ENCODE results near the gene ASCL5. TPM values are rescaled to one million over a fixed set of nuclear protein-coding genes. Genes with fewer than 3 reads are reported as not detected.

ASCL5 gene
- total RNA-seq, 1 experiment from 2014 or later = 0.24 TPM

GRCh38 chr1:201141418-201141817 lies 14.4 kb upstream of the ASCL5 start:
- Histone ChIP-seq H3K79me2 (ENCODE audit: low read depth) (no peaks in the 10 kb centered on the region), H2AFZ (no peak overlapping the region), H3K4me2 (no peak overlapping the region), H3F3A (ENCODE audit: insufficient read depth, low read depth) (no peaks in the 10 kb centered on the region), H3K4me3 (no peak overlapping the region), H3K4me1 (replicated peaks; ENCODE audit: insufficient read depth) (no peaks in the 10 kb centered on the region), H4K20me1 (ENCODE audit: insufficient read depth) (no peaks in the 10 kb centered on the region; the same call in 1 of the 2 replicates), H3K27me3 (ENCODE audit: insufficient read depth, low read depth) (no peaks in the 10 kb centered on the region), H3K27ac (no peak overlapping the region), H3K36me3 (ENCODE audit: low read depth) (peaks cover 3% of the 10 kb centered on the region; the same call in 1 of the 2 replicates), H3K9me2 (ENCODE audit: insufficient read depth) (no peaks in the 10 kb centered on the region), H3K9me3 (ENCODE audit: insufficient read depth, low read depth) (no peaks in the 10 kb centered on the region)
- intact Hi-C loops (cut with micrococcal nuclease; ENCODE audit: unreplicated experiment) = no loop called here
- CTCF ChIA-PET = no interaction called here
- DNase-seq = no peak
- POLR2A ChIA-PET (ENCODE audit: unreplicated experiment) = no interaction called here
- no TSS peak for BruUV-seq (replicated peaks)
- no peak for TF ChIP-seq EZH2 (IDR thresholded peaks at IDR 0.05; ENCODE audit: low read depth)
- TF ChIP-seq CTCF (conservative IDR thresholded peaks at IDR 0.05) = no peak

GRCh38 chr1:201140941-201141260 lies 13.9 kb upstream of the ASCL5 start:
- no peak for TF ChIP-seq CTCF (conservative IDR thresholded peaks at IDR 0.05)
- no peak for TF ChIP-seq EZH2 (IDR thresholded peaks at IDR 0.05; ENCODE audit: low read depth)

GRCh38 chr1:201140235-201140940 lies 13.4 kb upstream of the ASCL5 start:
- CTCF ChIA-PET = no interaction called here
- peaks cover 3% of the 10 kb centered on the region; the same call in 1 of the 2 replicates for H3K36me3 ChIP-seq (ENCODE audit: low read depth)

More at GRCh38 chr1:201140941-201141260, 13.9 kb upstream of the ASCL5 start:
- H3K4me1 ChIP-seq (replicated peaks; ENCODE audit: insufficient read depth) = no peaks in the 10 kb centered on the region
- no peak overlapping the region for H3K4me2 ChIP-seq
- H4K20me1 ChIP-seq (ENCODE audit: insufficient read depth) = no peaks in the 10 kb centered on the region; the same call in 1 of the 2 replicates
- H3K79me2 ChIP-seq (ENCODE audit: low read depth) = no peaks in the 10 kb centered on the region
- intact Hi-C loops (cut with micrococcal nuclease; ENCODE audit: unreplicated experiment) = no loop called here
- H3K9me3 ChIP-seq (ENCODE audit: insufficient read depth, low read depth) = no peaks in the 10 kb centered on the region
- no peaks in the 10 kb centered on the region for H3F3A ChIP-seq (ENCODE audit: insufficient read depth, low read depth)
- H2AFZ ChIP-seq = no peak overlapping the region
- H3K4me3 ChIP-seq = no peak overlapping the region
- no TSS peak for BruUV-seq (replicated peaks)
- peaks cover 3% of the 10 kb centered on the region; the same call in 1 of the 2 replicates for H3K36me3 ChIP-seq (ENCODE audit: low read depth)
- POLR2A ChIA-PET (ENCODE audit: unreplicated experiment) = no interaction called here
- no peak overlapping the region for H3K27ac ChIP-seq
- CTCF ChIA-PET = no interaction called here
- H3K9me2 ChIP-seq (ENCODE audit: insufficient read depth) = no peaks in the 10 kb centered on the region
- DNase-seq = no peak
- no peaks in the 10 kb centered on the region for H3K27me3 ChIP-seq (ENCODE audit: insufficient read depth, low read depth)

More at GRCh38 chr1:201140235-201140940, 13.4 kb upstream of the ASCL5 start:
- Histone ChIP-seq H3K4me2 (no peak overlapping the region), H3K27ac (no peak overlapping the region), H3K79me2 (ENCODE audit: low read depth) (no peaks in the 10 kb centered on the region), H2AFZ (no peak overlapping the region), H4K20me1 (ENCODE audit: insufficient read depth) (no peaks in the 10 kb centered on the region), H3K4me3 (no peak overlapping the region), H3F3A (ENCODE audit: insufficient read depth, low read depth) (no peaks in the 10 kb centered on the region), H3K4me1 (replicated peaks; ENCODE audit: insufficient read depth) (no peaks in the 10 kb centered on the region), H3K9me3 (ENCODE audit: insufficient read depth, low read depth) (no peaks in the 10 kb centered on the region), H3K9me2 (ENCODE audit: insufficient read depth) (no peaks in the 10 kb centered on the region), H3K27me3 (ENCODE audit: insufficient read depth, low read depth) (no peaks in the 10 kb centered on the region)
- no peak for DNase-seq
- intact Hi-C loops (cut with micrococcal nuclease; ENCODE audit: unreplicated experiment) = no loop called here
- TF ChIP-seq CTCF (conservative IDR thresholded peaks at IDR 0.05) (no peak), EZH2 (IDR thresholded peaks at IDR 0.05; ENCODE audit: low read depth) (no peak)
- POLR2A ChIA-PET (ENCODE audit: unreplicated experiment) = no interaction called here
- no TSS peak for BruUV-seq (replicated peaks)

Data from PC-9 (cell line).